ENCODE measurements around the gene SYNDIG1. TPM values are rescaled to one million over a fixed set of nuclear protein-coding genes. Genes with fewer than 3 reads are reported as not detected.

The SYNDIG1 gene
- total RNA-seq, 1 experiment from 2014 or later, result 5.4 TPM

- Histone ChIP-seq H4K5ac (ENCODE audit: insufficient read length, low read depth, low read length) (no peak overlapping the region), H3K9ac (ENCODE audit: extremely low read depth, insufficient read length, low read length) (no peak overlapping the region), H4K20me1 (ENCODE audit: control insufficient read depth, insufficient read depth, insufficient read length) (no peaks in the 10 kb centered on the region), H3K23ac (ENCODE audit: insufficient read length, low read depth, low read length) (no peak overlapping the region), H4K8ac (replicated peaks; ENCODE audit: insufficient read length, low read depth, low read length) (no peak overlapping the region), H3K4me1 (ENCODE audit: insufficient read depth, low read length) (no peaks in the 10 kb centered on the region), H3K14ac (ENCODE audit: insufficient read depth, low read length) (no peak overlapping the region), H2BK5ac (ENCODE audit: insufficient read length, low read length) (no peak overlapping the region), H3K56ac (ENCODE audit: insufficient read length, low read depth, low read length) (no peak overlapping the region), H2AFZ (ENCODE audit: low read length) (no peak overlapping the region), H2BK120ac (ENCODE audit: low read depth, low read length, poor library complexity, severe bottlenecking) (no peak overlapping the region), H3T11ph (ENCODE audit: low read length) (no peak overlapping the region), H3K79me2 (ENCODE audit: insufficient read depth, low read length) (no peaks in the 10 kb centered on the region), H4K91ac (ENCODE audit: insufficient read length, low read depth, low read length) (no peak overlapping the region), H3K4me2 (ENCODE audit: insufficient read depth, insufficient read length, low read length) (no peak overlapping the region), H2BK12ac (ENCODE audit: insufficient read length, low read depth, low read length) (no peak overlapping the region), H3K27ac (ENCODE audit: insufficient read length, low read depth, low read length) (no peak overlapping the region), H2AK5ac (ENCODE audit: insufficient read length, low read length) (no peak overlapping the region), H2BK15ac (ENCODE audit: low read depth, low read length) (no peak overlapping the region), H2BK20ac (ENCODE audit: low read depth, low read length, poor library complexity, severe bottlenecking) (no peak overlapping the region), H3K27me3 (ENCODE audit: insufficient read depth, low read length) (no peaks in the 10 kb centered on the region), H3K9me3 (ENCODE audit: control insufficient read depth, low read depth, low read length) (no peaks in the 10 kb centered on the region), H3K79me1 (ENCODE audit: insufficient read depth, low read depth, low read length, poor library complexity, severe bottlenecking) (no peaks in the 10 kb centered on the region), H3K4ac (ENCODE audit: low read depth, low read length) (no peak overlapping the region), H3K18ac (ENCODE audit: insufficient read length, low read depth, low read length) (no peak overlapping the region), H3K23me2 (ENCODE audit: insufficient read length, low read depth, low read length, poor library complexity, severe bottlenecking) (no peaks in the 10 kb centered on the region)
- H3K9me3 Mint-ChIP-seq, result no peaks in the 10 kb centered on the region; a peak in 1 of 5 replicates
- no peak overlapping the region for H3K4me3 Mint-ChIP-seq
- no peaks in the 10 kb centered on the region for H3K27me3 Mint-ChIP-seq (ENCODE audit: low read depth)
- no CpG with 5 or more reads among the region's 4 CpGs for WGBS (ENCODE audit: extremely low coverage, insufficient read length, low lambda C conversion rate)
- no peak overlapping the region for H3K27ac Mint-ChIP-seq
- no peaks in the 10 kb centered on the region for H3K4me1 Mint-ChIP-seq
- no peak for TF ChIP-seq CTCF (conservative IDR thresholded peaks at IDR 0.05)
- no peak for DNase-seq
- H3K36me3 Mint-ChIP-seq (ENCODE audit: insufficient read depth in 1 of 3, low read depth in 3 of 3), result no peaks in the 10 kb centered on the region; a peak in 1 of 7 replicates
Measured at GRCh38 chr20:24648481-24648880, 179.1 kb downstream of the SYNDIG1 start.
